H1 (cell line): ENCODE measurements around the gene KRTAP10-2. TPM values are rescaled to one million over a fixed set of nuclear protein-coding genes. Genes with fewer than 3 reads are reported as not detected.
A peak's percentile ranks its signal among the peaks of the same experiment; 100 is the strongest.

ENCODE experiments used
- CTCF ChIA-PET: fragments of 300-600 bp; sonication (Branson Sonifier 250); formaldehyde crosslinking; loops from one replicate; lab custom pipeline; 2021; ENCODE audit not compliant: partially characterized antibody; lab: Charles Lee
- POLR2A ChIA-PET: fragments of 300-600 bp; sonication (Branson Sonifier 250); formaldehyde crosslinking; loops from one replicate; lab custom pipeline; 2021; ENCODE audit warnings: inconsistent platforms; ENCODE audit not compliant: partially characterized antibody; lab: Charles Lee
- DNase-seq, 2 experiments: peaks; one replicate each; pipeline versions ENCODE4 v3.0.0 to v3.0.0-alpha.2; 2010 to 2022; ENCODE audit warnings: low spot score in 2 of 2, low read depth in 1 of 2, mixed read lengths in 1 of 2
- FAIRE-seq: peaks from 2 replicates; lab custom pipeline; 2011; peaks lifted over from hg19 to GRCh38; lab: Jason Lieb, UNC
- H2AFZ ChIP-seq: 2 replicates; pipeline ENCODE4 v1.8.1; 2012; ENCODE audit warnings: low read length, inconsistent platforms
- H2AK5ac ChIP-seq: 2 replicates; pipeline ENCODE4 v1.6.1; 2013; ENCODE audit warnings: low read depth, low read length
- H2BK120ac ChIP-seq: replicated peaks from 2 replicates; pipeline ENCODE3; 2013; ENCODE audit warnings: low read depth, low read length, inconsistent platforms
- H2BK12ac ChIP-seq: 2 replicates; pipeline ENCODE4 v1.6.1; 2013; ENCODE audit warnings: low read depth, low read length
- H2BK15ac ChIP-seq: 2 replicates; pipeline ENCODE4 v1.6.1; 2013; ENCODE audit warnings: low read length
- H2BK20ac ChIP-seq: 2 replicates; pipeline ENCODE4 v1.6.1; 2013; ENCODE audit warnings: low read length
- H2BK5ac ChIP-seq: 2 replicates; pipeline ENCODE4 v1.6.1; 2013; ENCODE audit warnings: low read depth, low read length
- H3K14ac ChIP-seq: 2 replicates; pipeline ENCODE4 v1.6.1; 2013; ENCODE audit warnings: inconsistent platforms; ENCODE audit not compliant: insufficient read length
- H3K18ac ChIP-seq: 2 replicates; pipeline ENCODE4 v1.6.1; 2013; ENCODE audit warnings: low read length; ENCODE audit errors: extremely low read depth
- H3K23ac ChIP-seq: 2 replicates; pipeline ENCODE4 v1.6.1; 2013; ENCODE audit warnings: inconsistent platforms; ENCODE audit not compliant: insufficient read length
- H3K23me2 ChIP-seq: 2 replicates; pipeline ENCODE4 v1.6.1; 2013; ENCODE audit warnings: low read depth, low read length
- H3K27ac ChIP-seq: 2 replicates; pipeline ENCODE4 v1.6.1; 2011; ENCODE audit warnings: low read depth, low read length, inconsistent platforms
- H3K27me3 ChIP-seq, 4 experiments: replicated peaks in 1 of 4; 1 replicate in 1 of 4; 2 replicates in 3 of 4; pipeline versions ENCODE4 v1.6.1 to v1.8.1; 2011 to 2013; ENCODE audit warnings: low read length in 3 of 4, mild to moderate bottlenecking in 3 of 4, inconsistent platforms in 2 of 4, mixed read lengths in 2 of 4, moderate library complexity in 1 of 4; ENCODE audit not compliant: control insufficient read depth in 3 of 4, insufficient read depth in 3 of 4; ENCODE audit errors: extremely low read depth in 1 of 4
- H3K36me3 ChIP-seq, 4 experiments: 2 replicates each; pipeline versions ENCODE4 v1.6.1 to v1.8.1; 2011 to 2013; ENCODE audit warnings: mild to moderate bottlenecking in 4 of 4, low read length in 3 of 4, moderate library complexity in 2 of 4, control low read depth in 1 of 4, inconsistent platforms in 1 of 4; ENCODE audit not compliant: insufficient read depth in 4 of 4, control insufficient read depth in 2 of 4
- H3K4ac ChIP-seq: replicated peaks from 2 replicates; pipeline ENCODE3; 2013; ENCODE audit warnings: low read length, low read depth, mixed read lengths, inconsistent platforms; ENCODE audit not compliant: insufficient read length
- H3K4me1 ChIP-seq, 4 experiments: replicated peaks in 1 of 4; 1 replicate in 1 of 4; 2 replicates in 3 of 4; pipeline versions ENCODE4 v1.6.1 to v1.8.1; 2011 to 2013; ENCODE audit warnings: low read length in 3 of 4, inconsistent platforms in 2 of 4, mixed read lengths in 1 of 4; ENCODE audit not compliant: insufficient read depth in 4 of 4, control insufficient read depth in 3 of 4
- H3K4me2 ChIP-seq, 2 experiments: 2 replicates each; pipeline versions ENCODE4 v1.6.1 to v1.8.1; 2011 to 2013; ENCODE audit warnings: low read depth in 2 of 2, low read length in 2 of 2, control low read depth in 1 of 2, inconsistent platforms in 1 of 2, mild to moderate bottlenecking in 1 of 2; ENCODE audit not compliant: insufficient read depth in 1 of 2
- H3K4me3 ChIP-seq, 4 experiments: fragments of 200-600, 300-600 bp in 1 of 4; sonication (generic), shearing (Covaris generic), sonication (Bioruptor Twin) in 1 of 4; 2 replicates each; pipeline versions ENCODE4 v1.5.1 to v1.8.1; 2011 to 2016; ENCODE audit warnings: low read length in 4 of 4, low read depth in 3 of 4, control low read depth in 2 of 4, inconsistent platforms in 2 of 4, mild to moderate bottlenecking in 2 of 4, mixed read lengths in 1 of 4, moderate library complexity in 1 of 4; ENCODE audit not compliant: insufficient read depth in 2 of 4; ENCODE audit errors: extremely low read depth in 1 of 4
- H3K56ac ChIP-seq: replicated peaks from 2 replicates; pipeline ENCODE3; 2013; ENCODE audit warnings: low read depth, mild to moderate bottlenecking, mixed read lengths, low read length, inconsistent platforms; ENCODE audit not compliant: insufficient read length
- H3K79me1 ChIP-seq: 2 replicates; pipeline ENCODE4 v1.6.1; 2013; ENCODE audit warnings: low read depth, low read length, control low read depth
- H3K79me2 ChIP-seq, 2 experiments: 2 replicates each; pipeline versions ENCODE4 v1.6.1 to v1.8.1; 2012 to 2013; ENCODE audit warnings: low read length in 2 of 2, mild to moderate bottlenecking in 2 of 2, inconsistent platforms in 1 of 2; ENCODE audit not compliant: insufficient read depth in 2 of 2, control insufficient read depth in 1 of 2
- H3K9ac ChIP-seq, 4 experiments: replicated peaks in 1 of 4; 1 replicate in 1 of 4; 2 replicates in 3 of 4; pipeline versions ENCODE4 v1.6.1 to v1.8.1; 2011 to 2013; ENCODE audit warnings: low read depth in 3 of 4, low read length in 3 of 4, control low read depth in 2 of 4, mild to moderate bottlenecking in 2 of 4, moderate library complexity in 2 of 4, inconsistent platforms in 1 of 4; ENCODE audit errors: extremely low read depth in 1 of 4
- H3K9me3 ChIP-seq, 2 experiments: 2 replicates each; pipeline versions ENCODE4 v1.6.1 to v1.8.1; 2012 to 2013; ENCODE audit warnings: mild to moderate bottlenecking in 2 of 2, moderate library complexity in 2 of 2, control low read depth in 1 of 2, inconsistent platforms in 1 of 2, low read depth in 1 of 2, low read length in 1 of 2, mixed read lengths in 1 of 2; ENCODE audit not compliant: insufficient read depth in 2 of 2
- H4K20me1 ChIP-seq, 2 experiments: replicated peaks in 1 of 2; 2 replicates each; pipeline versions ENCODE3 to v1.8.1; 2011 to 2013; ENCODE audit warnings: inconsistent platforms in 2 of 2, low read length in 2 of 2, mild to moderate bottlenecking in 1 of 2; ENCODE audit not compliant: insufficient read depth in 2 of 2, control insufficient read depth in 1 of 2
- H4K5ac ChIP-seq: 2 replicates; pipeline ENCODE4 v1.6.1; 2013; ENCODE audit warnings: low read length, low read depth, mixed read lengths, inconsistent platforms; ENCODE audit not compliant: insufficient read length
- H4K8ac ChIP-seq: 2 replicates; pipeline ENCODE4 v1.8.0; 2013; ENCODE audit warnings: mild to moderate bottlenecking, moderate library complexity, low read length, inconsistent platforms; ENCODE audit not compliant: insufficient read depth; ENCODE audit errors: extremely low read depth
- H4K91ac ChIP-seq: replicated peaks from 2 replicates; pipeline ENCODE3; 2013; ENCODE audit warnings: low read length, mixed read lengths, inconsistent platforms; ENCODE audit not compliant: insufficient read length
- CHD1 ChIP-seq: IDR thresholded peaks from 2 replicates; pipeline ENCODE4 v1.6.1; 2012; ENCODE audit warnings: low read depth, low read length, improper control_type of control experiment
- EGR1 ChIP-seq: IDR thresholded peaks from 2 replicates; pipeline ENCODE4 v1.6.1; 2011; ENCODE audit warnings: low read depth, low read length, borderline replicate concordance
- GABPA ChIP-seq: IDR thresholded peaks from 2 replicates; pipeline ENCODE4 v1.6.1; 2011; ENCODE audit warnings: mild to moderate bottlenecking, low read length, moderate library complexity, borderline replicate concordance; ENCODE audit not compliant: insufficient read depth
- JUND ChIP-seq: IDR thresholded peaks from 2 replicates; pipeline ENCODE4 v1.6.1; 2011; ENCODE audit warnings: mild to moderate bottlenecking, improper control_type of control experiment, low read length
- NANOG ChIP-seq: IDR thresholded peaks from 2 replicates; pipeline ENCODE4 v1.6.1; 2011; ENCODE audit warnings: low read length, low read depth, mild to moderate bottlenecking, inconsistent platforms; ENCODE audit not compliant: insufficient read depth, poor library complexity, severe bottlenecking
- RFX5 ChIP-seq: IDR thresholded peaks from 2 replicates; pipeline ENCODE4 v1.6.1; 2011; ENCODE audit warnings: low read depth, low read length, improper control_type of control experiment, borderline replicate concordance
- SIN3A ChIP-seq, 2 experiments: IDR thresholded peaks in 1 of 2; conservative IDR thresholded peaks in 1 of 2; 2 replicates each; pipeline ENCODE4 v1.6.1; 2011 to 2012; ENCODE audit warnings: low read length in 2 of 2, improper control_type of control experiment in 1 of 2, low read depth in 1 of 2, mild to moderate bottlenecking in 1 of 2
- WGBS, 2 experiments: shearing (Covaris generic) in 1 of 2; methylation state at CpG; one replicate each; pipeline versions ENCODE4 v1.1.6 to v1.1.7; 2013 to 2015; ENCODE audit warnings: low lambda C conversion rate in 2 of 2, mixed read lengths in 2 of 2, inconsistent platforms in 1 of 2, low coverage in 1 of 2, missing lambda C conversion rate in 1 of 2; ENCODE audit not compliant: insufficient replicate concordance in 2 of 2, insufficient coverage in 1 of 2, insufficient read length in 1 of 2; ENCODE audit errors: extremely low coverage in 1 of 2, missing lambda C conversion rate in 1 of 2; 5-methylcytosine and 5-hydroxymethylcytosine counted together
- polyA plus RNA-seq, 7 experiments: library from polyadenylated mRNA; depleted of rRNA in 3 of 7; stranded (reverse) in 5 of 7; unstranded in 2 of 7; fragments of >200 nt in 5 of 7; fragments of 200-250 nt in 2 of 7; gene quantifications; 1 replicate in 5 of 7; 2 replicates in 1 of 7; 4 replicates in 1 of 7; pipeline versions ENCODE4 v1.2.1 to v1.2.3, GENCODE V29; 2011 to 2013; ENCODE audit warnings: missing spikeins in 2 of 7, mixed read lengths in 2 of 7
- total RNA-seq: library from RNA; stranded (reverse); fragmentation: NEBNext Ultra II Directional; extraction: Animal tissue kit (Norgen Biotek cat#: 25700); gene quantifications from 2 replicates; pipeline ENCODE4 v1.2.1, GENCODE V29; 2021

The KRTAP10-2 gene
- total and polyA plus RNA-seq, 2 of the 8 experiments (the other 6 are each of a cell fraction or from before 2014, with no cell fraction given), result 0.11 TPM; not detected in 1

GRCh38 chr21:44579833-44580144 is 28.5 kb upstream of the KRTAP10-2 start:
- TF ChIP-seq NANOG (no peak), RFX5 (no peak), GABPA (no peak), EGR1 (no peak), JUND (no peak), SIN3A (conservative IDR thresholded peaks at IDR 0.05 in 1 of 2, IDR thresholded peaks at IDR 0.05 in 1 of 2; ENCODE audit: low read depth in 1 of 2, low read length in 2 of 2) (no peak), CHD1 (no peak)
- TF ChIP-seq, all 59 proteins: peak for 0
- no peak overlapping the region for H3K23ac ChIP-seq
- no peaks in the 10 kb centered on the region for H4K20me1 ChIP-seq
- no peak overlapping the region for H3K4me3 ChIP-seq
- no peak overlapping the region for H2BK15ac ChIP-seq
- H2AK5ac ChIP-seq, result no peak overlapping the region
- H3K23me2 ChIP-seq, result no peaks in the 10 kb centered on the region
- 72% methylated on average over 3 of the region's 7 CpGs; no CpG with 5 or more reads in 1 of the 2 experiments for WGBS, 2 experiments
- H3K18ac ChIP-seq, result no peak overlapping the region
- peaks cover 0 to 9% of the 10 kb centered on the region in 2 experiments; a peak in 2 of 4 replicates for H3K9me3 ChIP-seq
- no peak overlapping the region for H3K14ac ChIP-seq
- no peak overlapping the region for H3K27ac ChIP-seq
- peak in 1 of 2 experiments; percentile 45 for DNase-seq
- no peaks in the 10 kb centered on the region for H3K79me2 ChIP-seq
- FAIRE-seq, result no peak
- peaks cover 0 to 4% (median 0%) of the 10 kb centered on the region in 4 experiments; a peak in 1 of 7 replicates for H3K4me1 ChIP-seq
- H3K4ac ChIP-seq, result no peak overlapping the region
- no peak overlapping the region; the same call in 1 of the 2 replicates for H2BK5ac ChIP-seq
- no peaks in the 10 kb centered on the region; a peak in 1 of 7 replicates for H3K27me3 ChIP-seq
- H3K79me1 ChIP-seq, result no peaks in the 10 kb centered on the region
- H2BK20ac ChIP-seq, result no peak overlapping the region
- no peak overlapping the region for H2BK120ac ChIP-seq
- H3K56ac ChIP-seq, result no peak overlapping the region
- H4K5ac ChIP-seq, result no peak overlapping the region
- H3K4me2 ChIP-seq, result no peak overlapping the region
- no peaks in the 10 kb centered on the region for H3K36me3 ChIP-seq
- no peak overlapping the region for H4K91ac ChIP-seq
- ChIA-PET POLR2A (interaction anchor here (0.8 to 1.0 kb wide), 2 partner anchors 72 to 117 kb away, joined by 3 to 5 read pairs; partner anchors contain the start of gene KRTAP10-12), CTCF (interaction anchor here (0.6 to 1.3 kb wide), 6 partner anchors 25 to 222 kb away, joined by 3 to 4 read pairs (median 3); partner anchors contain the start of gene UBE2G2)
- H2AFZ ChIP-seq, result no peak overlapping the region
- no peak overlapping the region for H3K9ac ChIP-seq
- no peak overlapping the region; the same call in 1 of the 2 replicates for H4K8ac ChIP-seq
- H2BK12ac ChIP-seq, result no peak overlapping the region
